Hindlimb muscle (tissue), 1 donor: Measurements from ENCODE around the gene GLTP. TPM values are rescaled to one million over a fixed set of nuclear protein-coding genes. Genes with fewer than 3 reads are reported as not detected.
"Not testable (repeated sequence)": the region's sequence is repeated elsewhere in the genome, so short reads cannot be mapped to it uniquely, and the experiment has no call there.

Experiments used
- DNase-seq: peaks from one replicate; pipeline ENCODE4 v3.0.0-alpha.2; 2013
- polyA plus RNA-seq: library from polyadenylated mRNA; unstranded; fragments of 120-200 nt; gene quantifications from one replicate; pipeline ENCODE4 v1.2.1, GENCODE V29; 2013; ENCODE audit not compliant: insufficient read length

GLTP gene, protein sequence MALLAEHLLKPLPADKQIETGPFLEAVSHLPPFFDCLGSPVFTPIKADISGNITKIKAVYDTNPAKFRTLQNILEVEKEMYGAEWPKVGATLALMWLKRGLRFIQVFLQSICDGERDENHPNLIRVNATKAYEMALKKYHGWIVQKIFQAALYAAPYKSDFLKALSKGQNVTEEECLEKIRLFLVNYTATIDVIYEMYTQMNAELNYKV
- 20.5 TPM for polyA plus RNA-seq

DNA sequence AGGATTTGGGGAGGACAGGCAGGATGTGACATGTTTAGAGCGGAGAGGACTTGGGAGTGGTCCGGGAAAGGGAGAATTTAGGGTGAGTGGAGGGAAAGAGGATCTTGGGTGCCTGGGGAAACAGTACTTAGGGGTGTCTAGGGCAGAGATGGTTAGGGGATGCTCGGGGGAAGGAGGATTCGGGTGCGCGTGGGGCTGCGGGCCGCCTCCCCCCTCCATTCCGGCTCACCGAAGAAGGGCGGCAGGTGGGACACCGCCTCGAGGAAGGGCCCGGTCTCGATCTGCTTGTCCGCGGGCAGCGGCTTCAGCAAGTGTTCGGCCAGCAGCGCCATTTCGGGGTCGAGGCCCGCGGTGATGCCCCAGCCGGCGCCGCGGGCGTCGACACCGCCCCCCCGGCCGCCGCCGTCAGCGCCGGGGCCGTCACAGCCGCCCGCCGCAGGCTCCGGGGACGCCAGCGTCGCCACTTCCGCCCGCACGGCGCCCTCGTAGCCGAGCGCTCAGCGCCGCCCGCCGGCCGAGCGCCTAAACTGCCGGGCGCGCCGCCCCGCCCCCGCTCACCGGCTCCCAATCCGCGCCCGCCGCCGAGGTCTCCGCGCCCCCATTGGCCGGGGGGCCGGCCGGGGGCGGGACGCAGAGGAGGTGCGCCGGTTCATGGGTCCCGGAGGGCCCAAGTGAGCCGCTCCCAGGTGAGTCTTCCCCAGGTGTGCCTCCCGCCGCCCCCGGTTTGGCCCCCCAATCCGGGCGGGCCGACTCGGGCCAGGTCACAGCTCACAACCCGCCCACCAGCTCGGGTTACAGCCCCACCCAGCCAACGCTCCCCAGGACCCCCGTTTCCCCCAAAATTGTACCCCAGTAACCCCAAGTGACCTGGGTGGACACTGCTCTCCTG is at the start of gene GLTP:
Gene GLTP (minus strand): TSS at position 499 of the 889 bp plus-strand sequence. CDS start 167 bp downstream, at position 332.
- DNase-seq, result peak; percentile 93

DNA sequence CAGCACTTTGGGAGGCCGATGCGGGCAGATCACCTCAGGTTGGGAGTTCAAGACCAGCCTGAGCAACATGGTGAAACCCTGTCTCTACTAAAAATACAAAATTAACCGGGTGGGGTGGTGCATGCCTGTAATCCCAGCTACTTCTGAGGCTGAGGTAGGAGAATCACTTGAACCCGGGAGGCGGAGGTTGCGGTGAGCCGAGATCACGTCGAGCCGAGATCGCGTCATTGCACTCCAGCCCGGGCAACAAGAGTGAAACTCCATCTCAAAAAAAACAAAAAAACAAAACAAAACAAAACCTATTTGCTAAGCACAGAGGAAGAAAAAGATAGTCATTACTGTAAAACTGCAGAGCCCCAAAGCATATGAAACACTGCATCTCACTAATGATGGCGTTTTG is 49.0 kb upstream of the GLTP start:
- not testable (repeated sequence) for DNase-seq

DNA sequence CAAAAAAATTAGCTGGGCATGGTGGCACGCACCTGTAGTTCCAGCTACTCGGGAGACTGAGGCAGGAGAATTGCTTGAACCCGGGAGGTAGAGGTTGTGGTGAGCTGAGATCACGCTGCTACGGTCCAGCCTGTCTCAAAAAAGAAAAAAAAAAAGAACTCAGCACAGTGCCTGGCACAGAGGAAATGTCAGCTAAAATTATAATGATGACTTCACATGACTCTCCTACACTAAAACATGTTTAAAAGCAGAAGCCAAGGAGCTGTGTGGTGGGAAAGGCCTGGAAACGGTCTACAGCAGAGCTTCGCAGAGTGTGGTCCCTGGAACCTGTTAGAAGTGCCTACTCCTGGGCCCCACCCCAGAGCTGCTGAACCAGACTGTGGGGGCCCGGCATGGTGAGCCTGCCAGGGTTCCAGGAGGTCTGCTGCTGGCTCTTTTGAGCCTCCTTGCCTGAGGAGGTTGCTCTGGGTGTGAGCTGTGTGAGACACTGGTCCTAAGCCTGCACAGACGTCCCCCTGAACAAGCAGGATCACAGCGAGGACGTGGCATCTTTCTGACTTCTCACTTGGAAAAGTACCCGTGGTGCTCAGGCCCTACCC is 47.8 kb upstream of the GLTP start:
- no peak for DNase-seq

DNA sequence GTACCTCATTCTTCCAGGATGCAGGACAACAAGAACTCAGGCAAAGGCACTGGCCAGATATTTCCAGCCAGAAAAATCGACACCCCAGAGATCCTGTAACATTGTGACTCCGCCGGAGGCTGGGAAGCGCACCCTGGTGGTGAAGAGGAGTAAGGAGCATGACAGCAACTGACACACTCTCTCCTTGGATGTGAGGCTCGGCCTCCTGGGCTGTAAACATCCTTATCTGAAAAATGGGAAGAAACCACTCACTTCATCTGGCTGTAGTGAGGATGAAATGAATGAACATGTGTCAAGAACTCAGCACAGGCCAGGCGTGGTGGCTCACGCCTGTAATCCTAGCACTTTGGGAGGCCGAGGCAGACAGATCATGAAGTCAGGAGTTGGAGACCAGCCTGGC is 47.3 kb upstream of the GLTP start:
- no peak for DNase-seq

DNA sequence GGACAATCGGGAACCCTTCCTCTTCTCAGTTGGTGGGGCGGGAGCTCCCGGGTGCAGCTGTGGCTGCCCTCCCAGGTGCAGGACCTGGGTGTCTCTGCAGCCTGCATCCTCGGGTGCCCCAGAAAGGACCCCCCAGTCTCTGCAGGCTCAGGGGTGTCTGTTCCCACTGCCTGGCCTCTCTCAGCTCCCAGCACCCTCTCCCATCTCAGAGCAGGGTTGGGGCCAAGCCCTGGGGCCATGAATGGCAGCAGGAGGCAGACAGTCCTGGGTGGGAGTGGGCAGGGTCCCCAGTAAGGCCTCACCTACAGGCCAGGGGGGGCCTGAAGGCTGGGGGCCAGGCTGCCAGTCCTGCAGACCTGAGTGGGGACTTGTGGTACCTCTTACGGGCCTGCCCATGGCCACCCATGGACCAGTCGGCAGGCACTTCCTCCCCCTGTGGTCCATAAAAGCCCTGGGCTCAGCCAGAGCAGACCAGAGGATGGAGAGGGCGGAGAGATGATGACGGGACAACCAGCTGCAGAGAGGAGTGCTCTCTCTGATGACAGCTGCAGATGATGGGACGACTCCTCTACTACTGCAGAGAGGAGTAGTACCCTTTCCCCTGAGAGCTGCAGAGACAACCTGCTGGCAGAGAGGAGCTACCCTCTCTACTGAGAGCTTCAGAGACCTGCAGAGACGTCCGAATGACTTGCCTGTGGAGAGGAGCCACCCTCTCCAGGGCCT is 46.3 kb upstream of the GLTP start:
- no peak for DNase-seq

DNA sequence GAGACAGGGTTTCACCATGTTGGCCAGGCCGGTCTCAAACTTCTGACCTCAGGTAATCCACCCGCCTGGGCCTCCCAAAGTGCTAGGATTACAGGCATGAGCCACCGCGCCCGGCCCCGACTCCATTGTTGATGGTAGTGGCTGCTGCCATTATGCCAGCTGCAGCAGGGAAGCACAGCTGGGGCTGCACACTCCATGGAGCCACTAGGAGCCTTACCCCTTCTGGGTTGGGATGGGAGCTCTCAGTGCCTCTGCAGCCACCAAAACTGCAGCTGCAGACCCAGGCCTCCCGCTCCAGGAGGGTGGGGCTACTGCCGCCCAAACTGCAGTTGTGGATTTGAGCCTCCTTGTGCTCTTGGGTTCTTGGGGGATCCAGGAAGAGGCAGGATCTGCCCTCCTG is 45.7 kb upstream of the GLTP start:
- no peak for DNase-seq

DNA sequence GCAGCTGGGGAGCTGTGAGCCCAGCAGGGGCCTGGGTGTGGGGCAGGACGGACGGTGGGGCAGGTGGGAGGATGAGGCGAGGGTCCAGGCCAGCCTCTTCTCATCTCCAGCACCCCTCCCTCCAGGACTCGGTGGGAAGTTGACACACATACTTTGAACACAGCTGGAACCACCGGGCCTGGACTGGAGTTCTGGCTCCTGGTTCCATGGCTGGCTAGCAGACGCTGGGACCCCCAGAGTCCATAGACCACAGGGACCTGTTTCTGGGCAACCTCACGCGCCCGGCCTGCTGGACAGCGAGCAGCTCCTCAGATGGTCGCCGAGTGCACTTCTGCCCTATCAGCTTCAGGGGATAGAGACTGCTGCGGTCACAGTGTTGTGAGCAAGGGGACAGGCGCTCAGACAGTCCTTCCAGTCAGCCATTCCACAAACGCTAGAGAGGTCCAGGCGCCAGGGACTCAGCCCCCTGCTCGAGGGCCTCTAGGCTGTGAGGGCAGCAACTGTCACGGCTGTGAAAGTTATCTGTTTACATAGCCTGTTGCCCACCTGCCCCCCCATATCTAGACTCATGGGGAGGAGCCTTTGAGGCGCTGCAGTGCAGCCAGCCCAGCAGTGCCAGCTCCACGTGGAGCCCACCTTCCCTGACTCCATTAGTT is 45.0 kb upstream of the GLTP start:
- no peak for DNase-seq

DNA sequence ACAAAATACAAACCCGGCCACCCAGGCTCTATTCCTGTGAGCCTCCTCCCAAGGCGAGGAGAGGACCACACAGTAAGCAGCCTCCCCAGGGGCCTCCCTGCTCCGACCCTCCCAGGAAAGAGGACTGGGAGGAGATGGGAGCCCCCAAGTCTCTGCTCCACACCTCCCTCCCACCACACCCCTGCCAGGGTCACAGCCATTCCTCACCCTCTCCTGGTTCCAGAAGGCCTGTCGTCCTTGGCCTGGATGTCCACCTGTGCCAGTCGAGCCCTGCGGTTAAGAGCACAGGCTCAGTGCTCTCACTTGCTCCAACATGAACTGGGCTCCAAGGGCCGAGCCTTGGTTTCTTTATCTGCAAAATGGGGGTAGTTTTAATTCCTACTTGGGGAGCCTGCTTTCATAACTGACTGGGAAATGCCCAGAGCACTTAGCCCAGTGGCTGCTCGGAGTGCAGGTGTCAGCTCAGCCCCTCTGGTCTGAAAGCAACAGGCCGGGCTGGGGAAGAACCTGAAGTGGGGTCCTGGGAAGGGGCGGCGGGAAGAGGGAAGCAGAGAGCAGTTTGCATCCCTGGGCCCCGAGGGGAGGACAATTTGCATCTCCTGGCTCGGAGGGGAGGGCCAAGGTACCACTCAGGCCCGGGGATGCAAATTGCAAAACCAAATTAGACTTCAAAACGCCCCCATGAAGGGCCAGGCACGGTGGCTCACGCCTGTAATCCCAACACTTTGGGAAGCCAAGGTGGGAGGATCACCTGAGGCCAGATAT is 43.3 kb upstream of the GLTP start:
- no peak for DNase-seq

DNA sequence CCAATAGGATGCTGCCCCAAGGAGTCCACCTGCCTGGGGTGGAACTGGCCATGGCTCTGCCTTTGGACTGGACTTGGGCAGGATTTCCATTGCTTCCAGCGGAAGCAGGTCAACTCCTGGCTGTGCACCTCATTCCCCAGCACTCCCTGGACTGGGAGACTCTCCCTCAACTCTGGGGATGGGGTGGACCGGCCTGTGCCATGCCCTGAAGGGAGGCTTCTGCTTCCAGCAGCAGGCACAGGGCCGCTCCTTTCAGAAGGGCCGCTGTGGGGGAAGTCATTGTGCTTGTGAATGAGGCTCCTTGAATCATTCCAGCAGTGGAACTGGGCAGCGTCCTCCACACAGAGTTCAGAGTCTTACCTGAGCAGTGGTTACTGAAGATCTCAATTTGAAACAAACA is 42.7 kb upstream of the GLTP start:
- no peak for DNase-seq

DNA sequence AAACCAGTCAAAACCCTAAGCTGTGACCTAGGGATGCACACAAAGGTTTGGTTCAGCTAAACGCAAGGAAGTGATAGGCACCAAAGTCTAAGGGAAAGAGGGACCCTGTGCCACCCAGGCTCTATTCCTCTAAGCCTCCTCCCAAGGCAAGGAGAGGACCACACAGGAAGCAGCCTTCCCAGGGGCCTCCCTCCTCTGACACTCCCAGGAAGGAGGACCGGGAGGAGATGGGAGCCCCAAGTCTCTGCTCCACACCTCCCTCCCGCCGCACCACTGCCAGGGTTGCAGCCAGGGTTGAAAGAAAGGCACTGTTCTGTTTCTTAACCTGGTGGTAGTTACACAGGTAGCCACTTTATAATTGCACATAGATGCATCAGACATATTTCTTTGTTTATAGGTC is 41.6 kb upstream of the GLTP start:
- no peak for DNase-seq

DNA sequence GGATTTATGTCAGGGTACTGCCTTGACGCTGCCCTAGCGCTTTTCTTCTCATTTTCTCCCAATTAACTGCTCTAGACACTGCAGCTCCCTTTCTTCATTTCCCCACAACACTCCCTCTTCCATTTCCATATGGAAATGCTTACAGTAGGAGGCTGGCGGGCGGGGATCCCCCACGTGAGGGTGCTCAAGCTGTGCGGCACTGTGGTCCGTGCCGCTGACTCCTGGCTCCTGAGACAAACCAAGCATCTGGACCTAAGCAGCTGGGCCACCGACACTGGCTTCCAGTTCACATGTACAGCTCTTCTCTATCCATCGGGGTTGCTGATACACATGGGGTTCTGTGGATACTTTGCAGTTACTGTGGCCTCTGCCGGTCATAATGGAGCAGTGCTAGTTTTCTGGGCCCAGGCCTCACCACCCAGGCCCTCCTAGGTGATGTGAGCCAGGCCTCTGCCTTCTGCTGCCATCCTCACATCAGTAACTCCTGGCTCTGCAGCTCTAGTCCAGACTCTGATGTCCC is 40.0 kb upstream of the GLTP start:
- no peak for DNase-seq

DNA sequence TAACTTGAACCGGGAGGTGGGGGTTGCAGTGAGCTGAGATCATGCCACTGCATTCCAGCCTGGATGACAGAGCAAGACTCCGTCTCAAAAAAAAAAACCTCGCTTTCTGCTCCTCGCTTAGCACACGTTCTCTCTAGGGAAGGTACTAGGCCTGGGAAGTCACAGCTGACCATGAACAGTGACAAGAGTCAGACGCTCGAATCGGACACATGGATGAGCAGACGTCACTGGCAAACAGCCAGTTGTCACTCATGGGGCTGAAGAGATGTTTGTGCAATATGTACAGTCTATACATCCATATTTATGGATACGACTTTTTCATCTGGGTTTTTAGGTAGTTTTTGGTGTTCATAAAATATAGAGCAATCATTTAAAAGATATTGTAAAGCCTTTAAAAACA is 39.1 kb upstream of the GLTP start:
- DNase-seq, result no peak

DNA sequence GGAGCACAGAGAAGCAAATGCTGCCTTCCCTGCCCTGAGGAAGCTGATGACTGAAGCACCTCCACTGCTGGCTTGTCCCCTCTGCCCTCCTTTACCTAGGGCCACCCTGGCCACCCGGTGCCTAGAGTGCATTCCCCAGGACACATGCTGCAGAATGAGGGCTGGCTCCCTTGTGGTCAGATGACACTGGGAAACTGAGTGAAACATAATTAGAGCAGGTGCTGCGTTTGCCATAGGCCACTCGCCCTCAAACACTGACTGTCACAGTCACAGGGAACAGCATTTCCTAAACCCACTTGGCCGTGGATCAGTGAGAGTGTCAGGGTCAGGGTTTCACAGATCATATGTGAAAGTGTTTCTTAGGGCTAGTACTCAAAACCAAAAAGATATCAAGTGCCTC is 35.7 kb upstream of the GLTP start:
- no peak for DNase-seq

DNA sequence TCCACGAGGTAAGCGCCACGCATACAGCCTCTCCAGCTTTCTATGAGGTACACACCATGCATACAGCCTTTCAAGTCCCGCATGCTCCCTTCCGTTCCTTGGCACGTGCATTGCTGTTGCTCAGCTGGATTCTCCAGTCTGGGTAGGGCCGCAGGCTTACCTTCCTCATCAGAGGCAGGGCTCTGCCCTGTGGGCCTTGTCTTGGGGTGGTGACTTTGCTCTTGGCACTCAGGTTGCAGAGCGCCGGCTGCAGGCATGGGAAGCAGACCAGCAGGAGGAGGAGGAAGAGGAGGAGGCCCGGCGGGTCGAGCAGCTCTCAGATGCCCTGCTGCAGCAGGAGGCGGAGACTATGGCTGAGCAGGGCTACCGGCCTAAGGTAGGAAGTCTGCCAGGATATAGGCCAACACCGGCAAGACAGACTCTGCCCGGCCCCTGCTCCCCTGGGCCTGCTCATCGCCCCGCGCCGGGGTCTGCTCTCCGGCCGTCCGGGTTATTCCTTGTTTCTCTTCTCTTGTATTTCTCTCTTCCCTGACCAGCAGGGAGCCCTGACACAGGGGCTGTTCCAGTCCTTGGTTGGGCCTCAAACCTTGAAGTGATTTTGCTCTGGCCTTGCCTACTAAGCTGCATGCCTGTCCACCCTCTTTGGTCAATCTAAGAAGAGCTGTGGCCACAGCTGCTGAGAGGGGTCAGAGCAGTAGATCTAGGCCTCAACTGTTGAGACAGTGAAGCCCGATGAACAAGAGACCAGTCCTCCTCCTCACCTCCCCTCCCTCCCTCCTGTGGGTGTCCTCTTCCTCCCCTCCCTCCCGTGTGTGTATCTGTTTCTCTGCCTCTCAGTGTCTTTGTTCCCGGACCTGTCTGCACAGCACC is 35.1 kb upstream of the GLTP start:
- DNase-seq, result no peak

DNA sequence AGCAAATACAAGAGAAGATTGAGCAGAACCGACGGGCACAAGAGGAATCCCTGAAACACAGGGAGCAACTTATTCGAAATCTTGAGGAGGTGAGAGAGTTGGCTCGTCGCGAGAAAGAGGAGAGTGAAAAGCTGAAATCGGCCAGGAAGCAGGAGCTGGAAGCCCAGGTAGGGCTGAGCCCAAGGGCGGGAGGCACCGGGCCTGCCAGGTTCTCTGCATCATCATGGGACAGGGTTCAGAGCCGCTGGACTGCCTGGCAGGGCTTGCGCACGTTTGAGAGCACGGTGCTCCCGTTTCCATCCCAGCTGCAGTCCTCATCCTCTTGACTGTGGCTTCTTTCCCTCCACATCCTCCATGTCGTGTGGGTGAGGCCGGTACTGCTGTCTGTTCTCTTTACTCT is 34.1 kb upstream of the GLTP start:
- no peak for DNase-seq

DNA sequence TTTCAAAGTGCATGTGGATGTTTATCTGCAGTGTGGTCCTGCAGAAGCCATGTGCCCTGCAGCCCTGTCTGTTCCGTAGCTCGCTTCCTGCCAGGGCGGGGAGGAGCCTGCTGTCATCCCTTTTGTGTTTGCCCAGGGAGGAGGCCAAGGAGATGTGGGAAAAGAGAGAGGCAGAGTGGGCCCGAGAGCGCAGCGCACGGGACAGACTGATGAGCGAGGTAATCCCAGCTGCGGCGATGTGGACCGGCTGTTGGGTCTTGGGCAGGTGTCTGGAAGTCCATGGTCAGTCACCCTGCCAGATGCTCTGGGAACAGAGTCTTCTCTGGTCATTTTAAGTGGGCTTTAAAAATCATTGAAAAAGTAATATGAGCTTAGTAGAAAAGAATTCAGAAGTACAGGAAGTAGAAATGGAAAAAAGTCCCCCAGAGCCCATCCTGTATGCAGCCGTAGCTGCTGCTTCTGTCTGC is 32.5 kb upstream of the GLTP start:
- DNase-seq, result peak; percentile 71

DNA sequence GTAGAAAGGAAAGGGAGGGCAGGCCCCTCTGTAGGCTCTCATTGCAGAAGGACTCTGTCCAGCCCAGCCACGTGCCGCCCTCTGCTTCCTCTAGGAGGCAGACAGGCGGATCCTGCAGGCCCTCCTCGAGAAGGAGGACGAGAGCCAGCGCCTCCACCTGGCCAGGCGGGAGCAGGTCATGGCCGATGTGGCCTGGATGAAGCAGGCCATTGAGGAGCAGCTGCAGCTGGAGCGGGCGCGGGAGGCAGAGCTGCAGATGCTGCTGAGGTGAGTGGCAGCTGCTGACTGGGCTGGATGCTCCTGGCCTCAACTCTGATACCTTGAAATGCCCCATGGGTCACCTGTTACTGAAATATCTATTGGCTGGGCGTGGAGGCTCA is 30.6 kb upstream of the GLTP start:
- DNase-seq, result no peak

DNA sequence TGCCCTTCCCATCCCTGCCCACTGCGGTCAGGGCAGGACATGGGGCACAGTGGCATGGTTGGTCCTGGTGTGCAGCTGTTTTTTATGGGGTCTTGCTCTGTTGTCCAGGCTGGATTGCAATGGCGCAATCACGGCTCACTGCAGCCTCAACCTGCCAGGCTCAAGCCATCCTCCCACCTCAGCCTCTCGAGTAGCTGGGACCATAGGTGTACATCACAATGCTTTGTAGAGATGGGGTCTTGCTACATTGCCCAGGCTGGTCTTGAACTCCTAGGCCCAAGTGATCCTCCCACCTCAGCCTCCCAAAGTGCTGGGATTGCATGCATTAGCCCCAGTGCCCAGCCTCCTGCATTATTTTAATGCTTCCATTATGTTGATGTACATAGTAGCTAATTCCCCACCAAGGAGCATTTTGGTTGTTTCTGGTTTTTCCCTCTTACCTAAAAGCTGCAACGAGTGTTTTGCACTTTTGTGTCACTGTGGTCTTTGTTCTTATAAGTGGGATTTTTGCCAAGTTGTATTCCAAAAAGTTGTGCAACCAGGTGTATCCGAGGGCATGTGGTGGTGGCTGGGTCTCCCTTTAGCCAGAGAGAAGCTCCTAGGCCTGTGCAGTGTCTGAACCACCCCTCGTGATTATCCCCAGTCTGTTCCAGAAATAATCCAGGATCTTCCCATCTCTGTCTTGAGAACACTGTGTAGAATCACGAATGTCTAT is 30.1 kb upstream of the GLTP start:
- DNase-seq, result no peak

DNA sequence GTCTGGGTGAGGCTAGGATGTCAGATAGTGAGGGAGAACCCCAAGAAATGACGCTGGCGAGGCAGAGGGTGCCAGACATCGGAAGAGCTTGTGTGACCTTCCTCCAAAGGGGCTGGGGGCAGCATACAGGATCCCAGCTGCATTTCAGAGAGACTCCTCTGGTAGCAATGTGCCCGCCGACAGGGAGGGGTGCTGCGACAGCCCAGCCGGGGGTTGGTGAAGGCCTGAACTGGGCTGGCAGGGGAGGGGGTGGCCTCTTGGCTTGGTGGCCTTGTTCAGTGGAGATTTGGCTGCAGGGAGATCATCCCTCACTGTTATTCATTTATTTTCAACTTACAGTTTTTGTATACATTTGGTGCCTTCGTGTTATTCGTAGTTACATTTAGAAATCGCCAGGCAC is 25.0 kb upstream of the GLTP start:
- DNase-seq, result no peak
